DMS153 treated with DMSO at 0.1 percent for 48 hours (cell line): ENCODE measurements around the gene AOAH.

Experiments
- DNase-seq: peaks from one replicate; lab custom pipeline; 2025; ENCODE audit not compliant: unreplicated experiment; lab: John Stamatoyannopoulos, UW

Gene AOAH

DNA sequence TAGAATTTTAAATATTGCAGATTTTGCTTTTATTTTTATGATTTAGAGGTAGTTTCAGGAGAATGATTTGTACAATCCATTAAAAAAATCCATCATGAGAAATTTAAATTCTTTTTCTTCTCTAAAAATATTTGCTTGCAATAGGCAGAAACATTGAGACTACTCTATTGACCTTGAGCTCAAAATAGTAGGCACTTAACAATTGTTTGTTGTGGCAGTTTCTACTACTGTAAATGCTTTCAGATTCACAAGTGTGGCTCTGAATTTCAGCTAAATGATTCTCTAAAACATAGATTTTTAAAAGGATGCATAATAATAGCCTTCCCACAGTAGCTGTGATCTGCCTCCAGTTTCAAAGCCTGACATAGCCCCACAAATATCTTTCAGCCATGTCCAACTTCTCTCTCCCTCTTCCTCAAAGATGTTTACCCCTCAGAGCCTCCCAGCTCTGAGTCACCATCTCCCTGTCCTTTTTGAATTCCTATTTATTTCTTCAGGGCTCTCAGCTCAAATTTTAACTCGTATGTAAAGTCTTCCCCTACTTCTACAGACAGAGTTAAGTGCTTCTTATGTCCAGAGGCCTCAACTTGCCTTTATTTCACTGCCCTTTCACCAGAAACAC lies 160.5 kb downstream of the AOAH start:
- DNase-seq: no peak

DNA sequence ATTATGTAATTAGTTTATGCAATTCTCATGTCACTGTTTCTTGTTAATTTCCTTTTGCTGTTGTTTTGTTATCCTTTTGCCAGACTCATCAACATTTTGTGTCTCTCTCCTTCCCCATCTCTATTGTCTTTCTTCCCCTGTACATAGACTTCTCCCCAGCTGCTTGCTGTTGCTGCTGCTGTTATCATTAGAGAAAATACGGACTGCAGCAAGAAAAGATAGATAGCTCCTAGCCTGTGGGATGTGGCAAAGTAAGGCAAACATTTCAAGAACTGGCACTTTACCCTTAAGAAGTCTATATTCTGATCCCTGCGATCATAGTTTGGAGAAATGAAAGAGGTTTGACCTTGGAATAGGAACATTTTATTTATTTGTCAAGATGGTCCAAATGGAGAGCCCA lies 162.2 kb downstream of the AOAH start:
- DNase-seq: no peak

DNA sequence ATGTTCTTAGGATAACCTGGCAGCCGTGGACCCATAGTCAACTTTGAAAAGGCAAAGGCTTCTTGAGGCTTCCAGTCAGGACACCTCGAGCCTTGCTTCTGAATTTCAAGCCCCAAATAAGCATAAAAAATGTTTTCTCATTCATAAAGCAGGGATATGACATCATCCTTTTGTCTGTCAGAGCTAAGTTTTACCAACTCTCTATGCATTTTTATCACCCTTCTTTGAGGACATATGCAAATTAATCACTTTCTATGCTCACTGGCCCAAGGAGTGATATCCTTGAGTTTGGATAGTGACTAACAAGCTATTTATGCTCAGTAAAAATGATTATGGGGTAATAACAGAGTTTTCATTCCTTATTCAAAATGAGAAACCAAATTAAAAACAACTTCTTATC lies 175.3 kb downstream of the AOAH start:
- DNase-seq: no peak

DNA sequence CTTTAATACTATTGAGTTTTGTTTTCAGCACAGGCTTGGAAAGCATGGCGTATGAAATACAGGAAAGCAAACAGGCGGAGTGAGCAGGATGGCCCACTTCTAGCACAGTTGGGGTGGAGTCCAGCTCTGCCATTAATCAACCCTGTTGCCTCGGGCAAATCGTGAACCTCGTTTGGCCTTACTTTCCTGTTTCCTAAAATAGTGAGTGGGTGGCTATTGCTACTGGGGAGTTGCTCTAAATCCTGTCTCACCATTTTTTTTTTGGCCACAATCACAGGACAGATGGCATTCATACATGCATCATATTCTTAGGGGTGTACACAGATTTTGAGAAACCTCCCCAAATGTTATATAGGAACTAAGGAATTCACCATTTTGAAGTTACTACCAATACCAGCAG lies 176.9 kb downstream of the AOAH start:
- no peak for DNase-seq

GRCh38 chr7:36546331-36546730 lies 178.0 kb downstream of the AOAH start:
- DNase-seq: no peak

GRCh38 chr7:36545291-36545690 lies 179.0 kb downstream of the AOAH start:
- DNase-seq: no peak

DNA sequence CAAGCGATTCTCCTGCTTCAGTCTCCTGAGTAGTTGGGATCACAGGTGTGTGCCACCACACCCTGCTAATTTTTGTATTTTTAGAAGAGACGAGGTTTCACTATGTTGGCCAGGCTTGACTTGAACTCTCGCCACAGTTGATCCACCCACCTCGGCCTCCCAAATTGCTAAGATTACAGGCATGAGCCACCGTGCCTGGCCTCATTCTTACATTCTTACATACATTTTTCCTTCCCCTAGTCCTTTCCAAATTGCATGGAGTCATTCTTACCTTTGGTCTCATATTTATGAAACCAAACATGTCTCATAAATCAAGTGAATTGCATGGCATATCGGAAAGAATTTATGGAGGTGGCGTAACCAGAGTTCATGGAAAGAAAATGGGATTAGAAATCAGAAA lies 186.2 kb downstream of the AOAH start:
- DNase-seq: no peak

DNA sequence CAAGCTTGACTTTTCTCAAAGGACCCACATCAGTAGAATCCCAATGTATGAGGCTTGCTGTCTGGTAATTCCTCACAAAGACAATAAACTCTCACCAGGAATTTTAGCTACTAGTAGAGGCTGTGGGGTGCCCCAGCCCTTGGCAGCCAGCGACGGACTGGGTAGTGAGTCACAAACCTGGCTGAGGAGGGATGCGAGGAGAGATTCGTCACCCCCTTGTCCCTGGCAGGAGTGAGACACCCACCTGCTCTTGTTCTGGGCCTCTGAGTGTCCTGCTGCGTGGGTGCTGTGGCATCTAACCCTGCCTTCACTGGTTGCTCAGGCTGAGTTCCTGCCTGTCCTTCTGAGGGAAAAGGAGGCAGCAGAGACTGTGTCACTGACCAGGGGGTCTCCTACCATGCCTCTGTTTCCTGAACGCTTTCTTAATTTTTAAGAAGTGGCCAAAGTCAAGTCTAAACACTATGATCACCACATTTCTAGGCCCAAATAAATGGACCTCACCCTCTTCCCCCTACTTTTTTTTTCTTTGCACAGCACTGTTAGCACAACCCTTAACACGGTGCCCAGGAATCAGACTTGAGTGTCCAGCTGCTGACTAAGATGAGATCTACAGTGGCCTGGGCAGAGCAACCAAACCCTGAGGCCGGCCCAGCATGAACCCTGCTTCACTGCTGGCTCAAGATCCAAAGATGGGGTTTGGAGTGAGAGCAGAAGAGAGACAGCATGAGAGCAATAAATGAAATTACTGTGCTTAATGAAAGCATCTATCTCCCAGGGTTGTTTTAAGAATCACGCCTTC lies 188.2 kb downstream of the AOAH start:
- DNase-seq: no peak

GRCh38 chr7:36533717-36534116 lies 190.6 kb downstream of the AOAH start:
- no peak for DNase-seq

DNA sequence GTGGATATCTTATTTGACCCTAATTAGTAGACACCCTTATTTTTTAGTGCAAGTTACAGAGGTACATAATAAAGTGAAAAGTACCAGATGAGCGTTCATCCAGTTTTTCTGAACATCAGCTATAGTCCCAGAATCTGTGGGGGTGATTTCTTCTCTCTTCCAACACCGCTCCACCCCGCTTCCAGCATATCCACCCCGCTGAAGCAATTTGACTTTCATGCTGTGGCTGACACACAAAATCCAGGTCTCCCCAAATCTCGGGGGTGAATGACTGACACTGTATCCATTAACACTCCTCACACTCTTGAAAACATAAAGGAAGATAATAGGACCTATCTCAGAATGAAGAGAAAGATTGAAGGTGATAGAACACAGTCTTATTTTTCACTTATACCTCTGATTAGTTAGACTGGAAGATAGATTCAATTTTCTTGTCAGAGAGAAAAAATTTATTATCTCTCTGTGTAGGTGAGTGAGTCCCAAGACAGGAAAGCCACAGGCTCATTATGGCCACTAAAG lies 191.3 kb downstream of the AOAH start:
- DNase-seq: no peak

DNA sequence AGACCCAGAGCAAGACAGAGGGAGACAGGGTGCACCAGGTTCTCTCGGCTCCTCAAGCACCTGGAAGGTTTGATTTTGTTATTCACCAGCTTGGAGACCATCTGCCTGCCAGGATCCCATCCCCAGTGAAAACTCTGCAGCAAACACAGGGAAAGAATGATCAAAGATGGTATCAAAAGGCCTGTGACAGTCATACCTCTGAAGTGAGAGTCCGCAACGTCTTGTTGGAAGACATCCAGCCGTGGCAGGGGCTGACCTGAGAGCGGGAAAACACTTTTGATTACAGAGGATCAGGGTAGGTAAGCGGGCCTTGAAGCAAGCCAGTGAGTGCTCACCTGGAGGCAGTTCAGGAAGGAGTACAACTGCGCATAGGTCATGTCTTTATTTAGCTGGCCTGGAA lies 192.3 kb downstream of the AOAH start:
- no peak for DNase-seq

DNA sequence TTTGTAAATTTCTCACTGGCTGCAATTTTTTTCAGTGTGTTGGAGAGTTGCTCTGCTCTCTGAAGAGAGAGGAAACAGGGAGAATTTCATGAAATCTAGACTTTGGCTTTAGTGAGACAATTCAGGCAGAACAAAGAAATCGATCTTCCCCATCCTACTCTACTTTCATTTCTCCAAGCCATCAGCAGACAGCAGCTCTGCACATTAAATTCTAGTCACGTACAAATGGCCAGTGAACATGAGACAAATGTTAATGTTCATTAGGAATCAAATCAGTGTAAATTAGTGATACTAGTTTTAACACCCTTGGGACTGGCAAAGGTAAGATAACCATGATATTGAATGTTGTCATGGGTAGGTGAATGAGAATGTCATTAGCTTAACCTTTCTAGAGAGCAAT lies 193.8 kb downstream of the AOAH start:
- DNase-seq: no peak

GRCh38 chr7:36527549-36527913 lies 196.8 kb downstream of the AOAH start:
- no peak for DNase-seq

- DNase-seq: no peak
Measured at GRCh38 chr7:36526863-36527548, 197.3 kb downstream of the AOAH start.

DNA sequence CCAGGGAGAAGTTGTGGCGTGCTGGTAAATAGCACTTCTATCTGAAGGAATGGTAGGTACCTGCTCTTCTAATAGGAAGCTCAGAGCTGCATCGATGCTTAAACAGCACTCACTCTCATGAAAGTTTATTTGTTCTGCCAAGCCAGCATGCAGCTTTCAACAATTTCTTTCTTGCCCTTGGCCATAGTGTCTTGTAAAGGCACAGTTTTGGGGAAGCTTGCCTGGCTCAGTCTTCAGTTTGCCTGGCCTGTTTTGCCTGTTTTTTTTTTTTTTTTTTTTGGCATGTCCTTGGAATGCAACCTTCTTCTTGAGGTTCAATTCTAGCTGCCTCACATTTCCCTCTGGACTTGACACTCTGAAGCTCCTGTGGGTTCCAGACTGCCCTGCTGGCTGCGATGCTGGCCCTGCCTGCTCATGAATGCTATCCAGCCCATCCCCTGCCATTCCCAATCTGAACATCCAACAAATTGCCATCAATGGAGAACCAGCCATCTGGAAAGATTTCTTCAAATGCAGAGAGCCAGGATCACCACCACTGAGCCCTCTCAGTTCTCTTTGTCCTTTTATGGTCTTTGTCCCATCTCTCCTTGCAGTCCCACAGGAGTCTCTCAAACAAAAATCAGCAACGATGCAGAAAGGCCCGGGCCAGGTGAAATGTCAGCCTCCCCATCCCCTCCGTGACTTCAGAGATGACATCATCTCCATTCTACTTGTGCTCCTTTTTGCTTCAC lies 200.8 kb downstream of the AOAH start:
- DNase-seq: no peak

DNA sequence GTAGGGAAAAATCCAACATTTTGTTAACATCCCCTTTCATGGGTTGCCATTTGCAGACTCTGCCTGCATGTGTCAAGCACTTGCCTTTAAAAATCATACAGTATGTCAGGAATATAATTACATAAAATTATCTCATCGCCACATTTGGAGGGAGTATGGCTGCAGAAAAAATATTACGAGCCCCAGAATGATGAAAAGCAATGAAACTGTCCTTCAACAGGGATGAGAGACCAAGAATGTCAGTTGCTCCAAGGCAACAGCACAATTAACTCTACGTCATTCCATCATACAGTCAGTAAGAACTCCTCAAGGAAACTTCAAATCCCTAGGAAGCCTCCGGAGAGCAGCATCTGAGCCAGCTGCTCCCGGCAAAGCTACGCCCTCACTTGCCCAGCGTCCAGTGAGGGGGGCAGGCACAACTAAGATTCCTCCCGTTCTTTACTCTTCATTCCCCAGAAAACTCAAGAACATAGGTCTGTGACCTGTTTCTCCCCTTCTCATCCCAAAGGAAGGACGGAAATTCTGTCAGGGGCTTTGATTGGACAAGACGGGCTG lies 201.8 kb downstream of the AOAH start:
- DNase-seq: no peak

DNA sequence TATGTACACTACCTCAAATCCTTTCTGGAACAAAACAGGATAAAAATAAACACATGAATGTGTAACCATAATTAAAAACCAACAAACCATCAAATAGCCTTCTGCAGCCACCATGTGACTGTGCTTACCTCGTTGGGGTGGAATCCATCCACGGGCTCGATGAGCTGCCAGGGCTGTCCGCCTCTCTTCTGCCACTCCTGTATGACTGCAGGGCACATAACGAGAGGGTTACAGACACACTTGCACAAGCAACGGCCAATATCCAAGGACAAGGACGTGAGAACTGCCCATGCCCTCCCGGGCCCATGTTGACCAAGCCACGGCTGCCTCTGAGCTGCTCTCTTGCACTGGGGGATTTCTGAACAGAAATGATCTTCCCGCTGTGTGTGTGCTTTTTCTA lies 202.4 kb downstream of the AOAH start:
- DNase-seq: no peak

GRCh38 chr7:36521133-36521532 lies 203.2 kb downstream of the AOAH start:
- DNase-seq: no peak

DNA sequence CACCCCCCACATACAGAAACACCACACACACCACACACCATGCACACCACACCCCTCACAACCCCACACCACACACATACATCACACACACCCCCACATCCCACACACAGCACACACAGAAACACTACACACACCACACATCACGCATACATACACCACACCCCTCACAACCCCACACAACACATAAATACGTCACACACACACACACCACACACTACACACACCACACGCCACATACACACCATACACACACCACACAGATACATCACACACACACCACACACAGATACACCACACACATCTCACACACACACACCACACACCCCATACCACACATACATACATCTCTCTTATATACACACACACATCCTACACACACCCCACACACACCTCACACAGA lies 208.4 kb downstream of the AOAH start:
- DNase-seq: no peak

DNA sequence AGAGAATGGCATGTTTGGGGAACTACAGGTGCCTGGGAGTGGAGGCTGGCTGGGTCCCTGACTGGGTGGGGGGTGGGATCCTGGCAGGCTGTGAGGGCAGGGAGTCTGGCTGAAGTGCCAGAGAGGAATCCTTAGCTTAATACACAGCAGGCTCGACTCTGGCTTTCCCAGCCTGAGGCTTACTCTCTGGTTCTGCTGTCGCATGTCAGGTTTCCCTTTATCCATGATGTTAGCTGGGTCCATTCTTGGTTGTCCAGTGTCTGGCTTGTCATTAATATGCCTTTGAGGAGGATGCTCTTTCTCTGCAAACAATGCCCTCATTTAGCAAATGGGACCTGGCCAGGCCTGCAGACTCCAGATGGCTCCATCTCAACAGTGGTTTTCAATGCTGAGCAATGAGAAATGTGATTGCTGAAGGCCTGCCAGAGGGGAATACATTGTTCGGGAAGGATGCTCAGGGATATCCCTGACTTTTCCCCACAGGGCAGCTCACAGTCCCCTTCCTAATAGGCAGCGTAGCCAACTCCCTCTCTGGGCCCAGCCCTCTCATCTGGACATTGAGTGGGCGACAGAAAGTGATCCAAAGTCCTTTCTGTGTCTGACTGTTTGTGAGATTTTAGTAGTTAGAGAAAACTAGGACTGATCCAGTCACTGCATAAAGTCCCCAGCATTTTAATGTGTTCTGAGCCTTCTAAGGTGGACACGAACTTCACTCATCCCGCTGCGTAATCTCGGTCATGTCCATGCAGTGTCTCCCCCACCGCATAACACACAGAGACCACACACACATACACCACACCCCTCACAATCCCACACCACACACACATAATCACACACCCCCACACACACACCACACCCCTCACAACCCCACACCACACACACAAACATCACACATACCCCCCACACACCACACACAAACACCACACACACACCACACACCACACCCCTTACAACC lies 209.7 kb downstream of the AOAH start:
- no peak for DNase-seq
